ENCODE data around the gene NPM1.

The NPM1 gene

GRCh38 chr5:171453988-171454387 is 66.3 kb downstream of the NPM1 start:
- no peak overlapping the region for H3K4me3 Mint-ChIP-seq
- TF ChIP-seq CTCF (IDR thresholded peaks at IDR 0.05; ENCODE audit: unreplicated experiment in 3 of 3), result no peak
- H3K27me3 Mint-ChIP-seq (ENCODE audit: low read depth), result peaks cover 49% of the 10 kb centered on the region
- H3K4me1 Mint-ChIP-seq, result peaks cover 36% of the 10 kb centered on the region
- H3K9me3 Mint-ChIP-seq, result no peaks in the 10 kb centered on the region
- H3K36me3 Mint-ChIP-seq (ENCODE audit: low read depth), result no peaks in the 10 kb centered on the region
- peak overlapping the region in 1 of 3 experiments; percentile 83 for H3K27ac Mint-ChIP-seq

- TF ChIP-seq CTCF (IDR thresholded peaks at IDR 0.05; ENCODE audit: unreplicated experiment in 3 of 3), result no peak
- H3K27me3 Mint-ChIP-seq (ENCODE audit: low read depth), result peaks cover 49% of the 10 kb centered on the region
These were observed 66.9 kb downstream of the NPM1 start for GRCh38 chr5:171454549-171454948.

DNA sequence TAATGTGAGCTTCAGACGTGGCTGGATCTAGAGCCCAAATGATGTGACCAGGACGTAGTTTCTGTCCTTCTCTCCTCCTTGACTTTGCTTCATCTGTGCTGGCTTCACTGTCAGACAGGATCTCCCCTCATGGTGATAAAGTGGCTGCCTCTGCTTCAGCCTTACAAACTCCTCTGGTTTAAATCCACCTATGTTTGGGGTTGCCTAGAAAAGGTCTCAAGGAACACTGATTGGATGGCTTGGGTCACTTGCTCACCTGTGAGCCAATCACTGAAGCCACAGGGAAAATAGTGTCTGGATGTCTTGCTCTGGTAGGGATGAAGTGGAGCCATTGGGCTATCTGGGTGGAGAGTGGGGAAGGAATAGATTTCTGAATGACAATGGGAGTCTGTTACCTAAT is 67.9 kb downstream of the NPM1 start:
- H3K36me3 Mint-ChIP-seq (ENCODE audit: low read depth), result no peaks in the 10 kb centered on the region
- no peak overlapping the region for H3K27ac Mint-ChIP-seq
- H3K4me3 Mint-ChIP-seq, result no peak overlapping the region

More at GRCh38 chr5:171454549-171454948, 66.9 kb downstream of the NPM1 start:
- H3K4me3 Mint-ChIP-seq, result no peak overlapping the region
- no peaks in the 10 kb centered on the region for H3K9me3 Mint-ChIP-seq
- peaks cover 30% of the 10 kb centered on the region for H3K4me1 Mint-ChIP-seq
- H3K36me3 Mint-ChIP-seq (ENCODE audit: low read depth), result no peaks in the 10 kb centered on the region
- peak overlapping the region in 2 of 3 experiments; percentile 51 to 83 for H3K27ac Mint-ChIP-seq

DNA sequence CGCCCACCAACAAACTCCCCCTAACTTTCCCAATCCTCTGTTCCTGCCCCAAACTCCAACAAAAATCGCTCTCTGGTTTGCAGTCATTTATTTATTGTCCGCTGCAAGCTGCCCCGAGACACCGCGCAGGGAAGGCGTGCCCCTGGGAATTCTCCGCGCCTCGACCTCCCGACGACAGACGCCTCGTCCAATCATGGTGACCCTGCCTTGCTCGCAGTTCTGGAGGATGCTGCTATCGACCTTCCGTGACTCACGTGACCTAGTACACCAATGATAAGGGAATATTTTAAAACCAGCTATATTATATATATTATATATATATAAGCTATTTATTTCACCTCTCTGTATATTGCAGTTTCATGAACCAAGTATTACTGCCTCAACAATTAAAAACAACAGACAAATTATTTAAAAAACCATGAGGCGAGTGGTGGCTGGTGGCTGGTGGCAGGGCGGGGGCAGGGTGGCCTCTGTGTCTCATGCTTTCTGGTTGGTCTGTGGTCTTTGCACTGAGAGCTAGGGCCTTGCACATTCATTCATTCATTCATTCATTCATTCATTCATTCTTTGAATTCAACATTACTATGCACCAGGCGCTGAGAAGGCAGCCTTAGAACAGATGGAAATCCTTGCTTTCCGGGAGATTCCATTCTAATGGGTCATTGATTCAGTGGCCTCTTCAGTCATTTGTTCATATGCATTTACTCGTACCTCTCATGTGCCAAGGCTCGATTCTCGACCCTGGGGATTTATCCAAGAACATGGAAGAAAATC is 69.7 kb downstream of the NPM1 start:
- TF ChIP-seq CTCF (IDR thresholded peaks at IDR 0.05; ENCODE audit: unreplicated experiment in 3 of 3), result no peak
- Mint-ChIP-seq H3K4me3 (no peak overlapping the region), H3K9me3 (no peaks in the 10 kb centered on the region), H3K27ac (no peak overlapping the region), H3K27me3 (ENCODE audit: low read depth) (peaks cover 51% of the 10 kb centered on the region), H3K4me1 (peaks cover 20% of the 10 kb centered on the region), H3K36me3 (ENCODE audit: low read depth) (no peaks in the 10 kb centered on the region)

More for the DNA sequence above, 67.9 kb downstream of the NPM1 start:
- Mint-ChIP-seq H3K27me3 (ENCODE audit: low read depth) (peaks cover 50% of the 10 kb centered on the region), H3K9me3 (no peaks in the 10 kb centered on the region), H3K4me1 (peaks cover 22% of the 10 kb centered on the region)
- TF ChIP-seq CTCF (IDR thresholded peaks at IDR 0.05; ENCODE audit: unreplicated experiment in 3 of 3), result no peak

DNA sequence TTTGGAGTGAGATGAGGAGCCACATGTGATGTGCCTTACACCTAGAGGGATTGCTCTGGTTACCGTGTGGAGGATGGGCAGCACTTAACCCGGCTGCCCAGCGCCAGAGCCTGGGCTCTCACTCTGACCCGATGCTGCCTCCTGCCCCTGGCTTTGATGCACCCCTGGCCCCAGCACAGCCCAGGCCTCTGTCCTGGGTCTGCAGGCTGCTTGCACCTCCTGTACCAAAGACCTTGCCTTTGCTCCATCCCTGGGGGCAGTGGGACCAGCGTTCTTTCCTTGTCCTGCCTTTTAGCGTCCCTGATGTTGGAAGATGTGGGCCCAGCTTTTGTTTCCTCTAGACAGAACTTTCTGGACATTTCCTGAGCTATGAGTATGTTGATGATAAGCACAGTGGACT is 72.2 kb downstream of the NPM1 start:
- Mint-ChIP-seq H3K27me3 (ENCODE audit: low read depth) (peaks cover 42% of the 10 kb centered on the region), H3K27ac (no peak overlapping the region), H3K4me3 (no peak overlapping the region), H3K36me3 (ENCODE audit: low read depth) (no peaks in the 10 kb centered on the region), H3K4me1 (peaks cover 6% of the 10 kb centered on the region), H3K9me3 (no peaks in the 10 kb centered on the region)
- no peak for TF ChIP-seq CTCF (IDR thresholded peaks at IDR 0.05; ENCODE audit: unreplicated experiment in 3 of 3)
